HEK293 (cell line): ENCODE results near the gene NSMCE1.

Source experiments
- ATF2 ChIP-seq: fragments of 450-650 bp; formaldehyde crosslinking; IDR thresholded peaks from 2 replicates; pipeline ENCODE4 v1.5.1; 2016; ENCODE audit warnings: missing biosample characterization, missing genetic modification characterization, low read depth
- CTCF ChIP-seq: fragments of 450-650 bp; formaldehyde crosslinking; IDR thresholded peaks from 2 replicates; pipeline ENCODE4 v1.5.1; 2016; ENCODE audit warnings: missing biosample characterization, missing genetic modification characterization
- OSR2 ChIP-seq: fragments of 450-650 bp; formaldehyde crosslinking; IDR thresholded peaks from 2 replicates; pipeline ENCODE4 v1.5.1; 2016; ENCODE audit warnings: missing biosample characterization, missing genetic modification characterization
- TCF7L2 ChIP-seq: IDR thresholded peaks from 2 replicates; pipeline ENCODE4 v1.6.1; 2011; ENCODE audit warnings: low read depth, mild to moderate bottlenecking, inconsistent platforms, low read length, moderate library complexity, borderline replicate concordance
- ZNF280D ChIP-seq: fragments of 450-650 bp; formaldehyde crosslinking; IDR thresholded peaks from 2 replicates; pipeline ENCODE4 v1.5.1; 2016; ENCODE audit warnings: missing biosample characterization, missing genetic modification characterization
- ZNF423 ChIP-seq: fragments of 450-650 bp; formaldehyde crosslinking; IDR thresholded peaks from 2 replicates; pipeline ENCODE4 v1.5.1; 2016; ENCODE audit warnings: missing biosample characterization, missing genetic modification characterization
- ZNF629 ChIP-seq: fragments of 450-650 bp; formaldehyde crosslinking; IDR thresholded peaks from 2 replicates; pipeline ENCODE4 v1.5.1; 2017; ENCODE audit warnings: missing biosample characterization, missing genetic modification characterization
- ZNF660 ChIP-seq: fragments of 450-650 bp; IDR thresholded peaks from 2 replicates; pipeline ENCODE4 v1.5.1; 2018; ENCODE audit warnings: missing biosample characterization, mild to moderate bottlenecking, missing genetic modification characterization
- ZNF792 ChIP-seq: fragments of 450-650 bp; formaldehyde crosslinking; IDR thresholded peaks from 2 replicates; pipeline ENCODE4 v1.5.1; 2016; ENCODE audit warnings: missing biosample characterization, missing genetic modification characterization
- ZSCAN18 ChIP-seq: fragments of 450-650 bp; formaldehyde crosslinking; IDR thresholded peaks from 2 replicates; pipeline ENCODE4 v1.5.1; 2016; ENCODE audit warnings: missing biosample characterization, missing genetic modification characterization

GRCh38 chr16:27242868-27243590 is 25.5 kb downstream of the NSMCE1 start:
- TF ChIP-seq OSR2 (tag by site-specific recombination) (no peak), CTCF (tag by site-specific recombination) (no peak), ZNF660 (tag by site-specific recombination) (no peak), ZNF629 (tag by site-specific recombination) (no peak), TCF7L2 (no peak), ZNF423 (no peak), ATF2 (tag by site-specific recombination) (0 out of 2 replicates have a peak, but pooled peaks have one; percentile 26), ZNF280D (tag by site-specific recombination) (no peak), ZSCAN18 (no peak), ZNF792 (tag by site-specific recombination) (no peak)
